22Rv1 (cell line): ENCODE results near the gene TPCN2.

Source experiments
- CTCF ChIP-seq: fragments of 450-650 bp; IDR thresholded peaks from 2 replicates; pipeline ENCODE4 v1.5.1; 2017; ENCODE audit warnings: mild to moderate bottlenecking
- ZFX ChIP-seq: fragments of 450-650 bp; IDR thresholded peaks from 2 replicates; pipeline ENCODE4 v1.6.1; 2017; ENCODE audit warnings: antibody characterized with exemption, borderline replicate concordance

GRCh38 chr11:69059429-69059828 is 10.7 kb downstream of the TPCN2 start:
- TF ChIP-seq CTCF, result no peak
- TF ChIP-seq ZFX, result no peak
